HG02798 (cell line): ENCODE data around the gene GPR37L1.
"Not testable (repeated sequence)": the region's sequence is repeated elsewhere in the genome, so short reads cannot be mapped to it uniquely, and the experiment has no call there.

Experiments
- ATAC-seq: cut with Tn5 transposase; IDR thresholded peaks from one replicate; pipeline ENCODE4 v1.9.1; 2021; ENCODE audit warnings: mild to moderate bottlenecking; ENCODE audit not compliant: unreplicated experiment, poor library complexity

Gene GPR37L1

GRCh38 chr1:202165267-202165941 is 42.7 kb downstream of the GPR37L1 start:
- ATAC-seq = no peak

GRCh38 chr1:202165942-202166843 is 43.5 kb downstream of the GPR37L1 start:
- no peak for ATAC-seq

GRCh38 chr1:202167054-202167453 is 44.3 kb downstream of the GPR37L1 start:
- not testable (repeated sequence) for ATAC-seq

DNA sequence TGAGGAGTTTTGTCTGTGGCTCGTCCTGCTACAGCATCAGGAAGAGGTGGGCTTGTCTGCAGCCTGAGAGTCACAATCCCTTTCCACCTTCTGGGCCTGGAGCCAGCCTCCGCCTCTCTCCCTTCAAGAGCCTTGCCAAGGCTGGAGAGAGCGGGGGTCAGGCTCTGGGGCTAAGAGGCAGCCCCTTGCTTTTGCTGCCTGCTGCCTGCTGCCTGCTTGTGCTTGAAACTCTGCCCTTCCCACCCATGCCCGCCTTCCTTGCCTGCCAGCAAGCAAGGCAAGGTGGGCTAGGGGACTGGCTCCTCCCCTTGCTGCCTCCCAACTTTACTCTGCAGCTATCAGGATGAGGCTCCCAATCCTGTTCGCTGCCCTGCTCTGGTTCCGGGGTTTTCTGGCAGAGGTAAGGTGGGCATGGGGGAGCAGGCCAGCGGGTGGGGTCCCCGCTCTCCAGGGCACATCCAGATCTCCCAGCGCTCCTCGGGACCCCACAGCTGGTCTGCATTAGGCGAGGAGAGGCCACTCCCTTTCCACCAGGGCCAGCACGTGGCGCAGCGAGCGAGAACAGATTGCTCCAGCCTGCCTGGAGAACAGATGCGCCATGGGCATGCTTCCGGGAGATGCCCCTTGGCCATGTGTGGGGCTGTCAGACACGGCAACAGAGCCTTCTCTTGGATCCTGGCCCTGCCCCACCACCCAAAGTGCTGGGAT is 45.1 kb downstream of the GPR37L1 start:
- ATAC-seq = no peak

DNA sequence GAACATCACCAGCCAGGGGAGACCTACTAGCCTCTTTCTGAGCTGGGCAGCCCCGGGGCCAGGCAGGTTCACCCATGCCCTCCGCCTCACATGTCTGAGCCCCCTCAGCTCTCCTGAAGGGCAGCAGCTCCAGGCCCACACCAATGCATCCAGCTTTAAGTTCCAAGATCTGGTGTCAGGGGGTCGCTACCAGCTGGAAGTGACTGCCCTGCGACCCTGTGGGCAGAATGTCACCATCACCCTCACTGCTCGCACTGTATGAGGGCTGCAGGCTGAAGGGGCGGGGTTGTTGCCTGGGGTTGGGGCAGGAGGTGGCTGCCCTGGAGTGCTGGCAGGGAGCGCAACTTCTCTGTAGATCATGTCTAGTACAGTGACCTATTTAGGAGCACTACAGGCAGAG is 46.1 kb downstream of the GPR37L1 start:
- no peak for ATAC-seq

GRCh38 chr1:202170726-202171125 is 48.0 kb downstream of the GPR37L1 start:
- ATAC-seq = no peak

- no peak for ATAC-seq
Observed at GRCh38 chr1:202171292-202172014, 48.7 kb downstream of the GPR37L1 start.

DNA sequence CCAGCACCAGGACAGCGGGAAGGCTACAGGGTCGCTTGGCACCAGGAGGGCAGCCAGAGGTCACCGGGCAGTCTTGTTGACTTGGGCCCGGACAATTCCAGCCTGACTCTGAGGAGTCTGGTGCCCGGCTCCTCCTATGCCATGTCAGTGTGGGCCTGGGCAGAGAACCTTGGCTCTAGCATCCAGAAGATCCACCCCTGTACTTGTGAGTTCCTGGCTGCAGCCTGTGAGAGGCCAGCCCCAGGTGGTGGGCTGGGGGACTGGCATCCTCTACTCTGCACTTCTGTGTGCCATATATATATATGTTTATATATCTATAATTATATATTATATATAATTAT is 49.3 kb downstream of the GPR37L1 start:
- ATAC-seq = no peak

DNA sequence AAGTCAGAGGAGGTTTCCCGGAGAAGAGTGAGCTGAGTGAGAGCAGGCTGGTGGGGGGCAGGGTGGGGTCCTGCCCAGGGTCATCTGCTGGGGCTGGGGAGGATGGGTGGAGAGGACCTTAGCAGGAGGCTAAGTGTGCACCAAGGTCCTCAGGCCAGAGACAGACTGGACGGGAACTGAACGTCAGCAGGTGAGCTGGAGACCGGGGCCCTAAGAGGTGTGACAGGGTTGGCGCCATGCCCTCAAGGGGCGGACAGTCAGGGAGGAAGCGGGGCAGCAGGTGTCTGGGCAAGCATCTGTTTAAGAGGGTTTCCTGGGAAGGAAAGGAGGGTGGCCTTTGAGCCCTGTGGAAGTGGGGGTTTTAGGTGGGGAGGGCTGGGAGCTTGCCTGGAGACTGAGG is 51.3 kb downstream of the GPR37L1 start:
- ATAC-seq = no peak

DNA sequence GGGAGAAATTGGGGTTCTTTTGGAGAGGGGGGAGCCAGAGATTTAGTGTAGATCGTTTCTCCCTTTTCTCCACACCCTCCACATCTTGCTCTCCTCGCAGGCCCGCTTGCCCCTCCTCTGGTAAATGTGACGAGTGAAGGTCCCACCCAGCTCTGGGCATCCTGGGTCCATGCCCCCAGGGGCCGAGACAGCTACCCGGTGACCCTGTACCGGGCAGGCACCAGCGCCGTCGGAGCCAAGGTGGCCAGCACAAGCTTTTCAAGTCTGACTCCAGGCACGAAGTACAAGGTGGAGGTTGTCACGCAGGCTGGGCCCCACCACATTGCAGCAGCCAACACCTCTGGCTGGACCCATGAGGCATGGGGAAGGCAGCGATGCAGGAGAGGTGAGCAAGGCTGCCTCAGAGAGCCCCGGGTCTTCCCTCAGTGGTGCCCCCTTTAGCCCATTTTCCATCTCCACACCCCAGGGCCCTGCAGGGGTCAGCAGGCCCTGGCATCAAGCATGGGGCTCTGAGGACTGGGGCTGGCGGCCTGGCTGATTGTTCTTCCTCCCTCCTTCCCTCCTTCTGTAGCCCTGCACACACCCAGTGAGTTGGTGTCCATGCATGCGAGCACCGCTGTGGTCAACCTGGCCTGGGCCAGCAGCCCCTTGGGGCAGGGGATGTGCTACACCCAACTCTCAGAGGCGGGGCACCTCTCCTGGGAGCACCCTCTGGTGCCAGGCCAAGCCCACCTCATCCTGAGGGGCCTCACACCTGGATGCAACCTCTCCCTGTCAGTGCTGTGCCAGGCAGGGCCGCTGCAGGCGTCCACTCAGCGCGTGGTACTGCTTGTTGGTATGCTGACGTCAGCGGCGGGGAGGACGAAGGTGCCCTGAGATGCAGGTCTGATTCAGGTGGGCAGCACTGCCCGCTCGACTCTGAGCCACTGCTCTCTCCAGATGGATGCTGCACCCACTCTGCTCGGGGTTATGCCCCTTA is 54.5 kb downstream of the GPR37L1 start:
- ATAC-seq = no peak

DNA sequence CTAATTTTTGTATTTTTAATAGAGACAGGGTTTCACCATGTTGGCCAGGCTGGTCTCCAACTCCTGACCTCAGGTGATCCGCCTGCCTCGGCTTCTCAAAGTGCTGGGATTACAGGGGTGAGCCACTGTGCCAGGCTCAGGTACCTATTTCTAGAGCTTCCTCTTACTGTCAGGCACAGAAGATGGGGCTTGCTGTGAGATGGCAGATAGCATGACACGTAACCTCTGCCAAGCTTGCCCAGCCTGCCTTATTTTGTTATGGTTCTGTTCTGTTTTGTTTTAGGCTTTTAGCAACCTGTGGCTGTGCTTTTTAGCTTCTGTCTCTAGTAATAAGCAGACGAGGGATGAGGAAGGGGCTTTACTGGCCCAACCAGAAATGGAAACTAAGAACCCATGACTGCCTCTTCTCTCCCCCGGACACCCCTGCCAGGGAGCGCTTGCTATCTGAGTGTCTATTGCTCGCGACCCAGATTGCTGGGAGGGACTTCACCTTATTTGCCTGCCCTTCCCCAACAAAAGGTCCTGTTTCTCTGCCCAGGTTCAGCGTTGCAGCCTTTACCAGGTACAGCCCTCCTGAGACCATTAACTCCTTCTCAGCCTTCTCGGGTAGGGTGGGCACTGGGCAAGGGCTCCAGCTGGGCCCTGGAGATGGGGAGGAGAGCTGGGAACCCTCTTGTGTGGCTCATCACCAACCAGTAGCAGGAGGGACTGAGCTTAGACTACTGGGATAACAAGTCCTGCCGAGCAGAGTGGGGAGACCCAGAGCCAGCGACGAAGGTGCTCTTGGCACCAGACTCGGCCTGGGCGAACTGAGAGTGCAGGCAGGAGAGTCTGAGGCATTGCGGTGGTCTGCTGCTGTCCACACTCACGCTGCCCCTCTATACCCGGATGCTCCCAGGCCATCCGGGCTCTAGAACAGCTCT is 57.4 kb downstream of the GPR37L1 start:
- no peak for ATAC-seq

- not testable (repeated sequence) for ATAC-seq
Observed at GRCh38 chr1:202180751-202181139, 58.0 kb downstream of the GPR37L1 start.

GRCh38 chr1:202181586-202181985 is 58.9 kb downstream of the GPR37L1 start:
- no peak for ATAC-seq

DNA sequence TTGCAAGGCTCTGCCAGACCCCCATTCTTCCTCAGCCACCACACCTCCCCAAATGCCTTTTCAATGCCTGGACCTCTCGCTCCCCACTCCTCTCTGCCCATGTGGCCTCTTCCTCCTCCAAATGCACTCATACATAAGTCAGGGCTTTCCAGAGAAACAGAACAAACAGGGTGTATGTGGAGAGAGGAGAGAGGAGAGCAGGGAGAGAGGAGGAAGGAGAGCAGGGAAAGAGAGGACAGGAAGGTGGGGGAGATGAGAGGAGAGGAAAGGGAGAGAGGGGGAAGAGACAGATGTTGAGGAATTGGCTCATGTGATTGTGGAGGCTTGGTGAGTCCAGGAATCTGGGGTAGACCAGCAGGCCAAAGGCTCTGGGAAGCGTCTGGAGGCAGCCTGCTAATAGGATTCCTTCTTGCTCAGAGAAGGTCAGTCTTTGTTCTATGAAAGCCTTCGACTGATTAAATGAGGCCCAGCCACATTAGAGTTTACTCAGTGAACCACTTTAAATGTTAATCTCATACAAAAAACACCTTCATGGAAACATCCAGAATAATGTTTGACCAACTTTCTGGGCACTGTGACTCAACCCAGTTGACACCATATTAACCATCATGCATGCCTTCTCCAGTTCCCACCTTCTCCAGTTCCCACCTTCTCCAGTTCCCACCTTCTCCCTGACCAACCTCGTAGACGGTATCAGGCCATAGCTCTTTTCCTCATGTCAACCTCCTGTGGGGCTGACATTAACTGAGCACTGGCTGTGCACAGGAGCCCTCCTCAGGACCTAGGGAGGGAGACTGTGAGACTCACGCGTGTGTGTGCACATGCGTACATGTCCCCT is 59.5 kb downstream of the GPR37L1 start:
- no peak for ATAC-seq
